HG03521 (cell line): ENCODE results near the gene PRKX.
"Not testable (repeated sequence)": the region's sequence is repeated elsewhere in the genome, so short reads cannot be mapped to it uniquely, and the experiment has no call there.

Source experiments
- ATAC-seq: cut with Tn5 transposase; IDR thresholded peaks from one replicate; pipeline ENCODE4 v1.9.1; 2021; ENCODE audit warnings: mild to moderate bottlenecking, moderate library complexity; ENCODE audit not compliant: unreplicated experiment

The PRKX gene

DNA sequence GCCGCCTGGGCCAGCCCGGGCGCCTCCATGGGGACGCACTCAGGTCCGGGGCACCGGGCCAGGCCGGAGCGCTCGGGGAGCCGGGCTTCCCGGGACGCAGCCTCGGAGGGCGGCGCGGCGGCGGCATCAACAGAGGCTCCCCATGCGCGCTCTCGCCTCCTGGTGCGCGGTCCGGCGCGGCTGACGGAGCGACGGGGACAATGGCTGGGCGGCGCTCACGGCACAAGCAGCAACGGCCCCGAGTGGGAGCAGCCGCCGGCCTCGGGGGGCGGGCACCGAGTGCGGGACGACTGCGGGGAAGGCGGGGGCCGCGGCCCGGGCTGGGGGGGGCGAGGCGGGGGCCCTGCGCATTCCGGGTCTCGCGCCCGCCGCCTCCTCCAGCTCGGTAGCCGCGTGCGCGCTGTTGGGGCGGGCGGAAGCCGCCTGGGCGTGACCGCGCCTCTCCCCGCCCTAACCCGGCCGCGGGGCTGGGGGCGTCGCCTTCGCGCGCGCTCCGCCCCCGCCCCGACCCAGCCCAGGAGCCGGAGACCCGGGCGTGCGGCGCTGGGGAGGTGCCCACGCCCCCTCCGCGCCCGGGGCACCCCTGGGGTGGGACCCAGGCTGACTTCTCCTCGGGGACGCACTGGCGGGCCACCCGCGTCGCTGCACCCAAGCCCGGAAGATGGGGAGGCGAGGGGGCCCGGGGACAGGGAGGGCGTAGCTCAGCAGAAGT is at the start of gene PRKX:
PRKX (minus strand) TSS at position 425 of the 712 bp plus-strand sequence; CDS start at position 29, 396 bp downstream.
- ATAC-seq: peak; percentile 76

DNA sequence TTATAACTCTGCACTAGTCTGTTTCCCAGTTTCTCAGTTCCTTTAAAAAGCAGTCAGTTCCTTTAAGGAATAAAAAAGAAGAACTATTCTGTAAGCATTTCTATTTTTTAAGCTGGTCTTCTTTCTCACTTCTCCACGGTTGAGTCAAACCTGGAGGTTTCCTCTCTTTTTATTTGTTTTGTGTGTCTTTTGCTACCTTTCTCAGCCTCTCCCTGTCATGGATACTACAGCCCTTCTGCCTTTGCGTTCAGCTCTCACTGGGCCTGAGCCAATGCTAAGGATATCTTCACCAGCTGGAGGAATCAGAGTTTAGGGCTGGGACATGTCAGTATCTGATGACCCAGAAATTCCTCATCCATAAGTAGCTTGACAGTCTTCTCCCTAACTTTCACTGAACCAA is 49.7 kb upstream of the PRKX start:
- ATAC-seq: no peak

DNA sequence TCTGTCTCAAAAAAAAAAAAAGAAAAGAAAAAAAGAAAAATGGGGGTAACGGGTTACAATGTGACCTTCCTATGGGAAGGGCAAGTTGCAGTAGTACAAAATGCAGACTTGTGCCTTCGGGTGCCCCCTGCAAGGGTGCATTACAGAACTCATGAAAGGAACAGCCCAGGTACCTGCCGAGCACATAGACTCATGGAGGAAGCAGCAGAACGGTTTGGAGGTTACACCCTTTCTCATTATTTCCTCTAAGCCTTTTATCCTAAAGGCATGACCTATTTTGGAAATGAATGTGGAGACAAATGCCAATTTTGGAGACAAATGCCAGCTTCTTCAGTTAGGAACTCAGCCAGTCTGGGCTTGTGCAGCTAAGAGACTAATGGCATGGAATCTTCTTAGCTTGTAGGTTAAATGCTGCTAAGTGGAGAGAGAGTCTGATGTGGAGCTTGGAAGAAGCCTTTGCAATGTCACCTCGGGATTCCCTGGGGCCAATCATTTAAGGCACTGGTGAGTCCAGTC is 44.1 kb upstream of the PRKX start:
- ATAC-seq: no peak

DNA sequence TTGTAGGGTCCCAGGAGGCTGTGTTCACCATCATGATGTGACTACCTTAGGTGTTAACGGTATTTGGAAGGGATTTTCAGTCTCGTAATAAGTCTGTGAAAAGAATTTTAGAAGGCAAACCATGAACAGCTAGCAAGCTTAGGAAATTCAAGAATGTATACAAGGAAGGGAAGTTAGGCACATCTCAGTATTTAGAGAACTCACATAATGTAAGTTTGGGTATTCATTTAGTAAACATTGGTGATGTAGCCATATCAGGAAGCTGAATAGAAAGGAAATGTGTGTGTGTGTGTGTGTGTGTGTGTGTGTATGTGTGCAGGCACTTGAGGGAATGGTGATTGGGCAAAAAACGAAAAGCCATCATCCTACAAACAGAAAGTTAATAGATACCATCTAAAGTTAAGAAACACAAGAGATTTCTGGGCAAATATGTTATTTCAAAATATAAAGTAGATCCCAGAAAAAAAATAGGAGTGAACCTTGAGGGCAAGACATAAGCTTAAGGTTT is 34.7 kb upstream of the PRKX start:
- ATAC-seq: no peak

DNA sequence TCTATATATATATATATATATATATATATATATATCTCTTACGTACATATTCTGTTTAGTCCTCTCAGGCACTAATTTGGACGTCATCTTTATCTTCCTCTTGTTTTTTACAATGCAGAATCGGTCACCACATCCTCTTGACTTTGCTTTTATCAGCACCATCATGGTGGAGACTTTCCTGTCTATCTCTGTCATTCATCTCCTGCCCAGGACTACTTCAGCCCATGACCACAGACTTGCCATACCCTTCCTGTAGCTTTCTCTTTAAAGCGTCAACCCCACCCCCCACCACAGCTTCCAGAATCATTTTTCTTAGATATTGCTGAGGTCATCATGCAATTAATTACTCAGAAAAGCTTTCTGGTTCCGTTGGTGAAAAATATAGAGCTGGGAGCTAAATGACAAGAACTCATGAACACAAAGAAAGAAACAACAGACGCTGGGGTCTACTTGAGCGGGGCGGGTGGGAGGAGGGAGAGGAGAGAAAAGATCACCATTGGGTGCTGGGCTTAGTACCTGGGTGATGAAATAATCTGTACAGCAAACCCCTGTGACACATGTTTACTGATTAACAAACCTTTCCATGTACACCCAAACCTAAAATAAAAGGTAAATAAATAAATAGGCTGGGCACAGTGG is 30.5 kb upstream of the PRKX start:
- no peak for ATAC-seq

DNA sequence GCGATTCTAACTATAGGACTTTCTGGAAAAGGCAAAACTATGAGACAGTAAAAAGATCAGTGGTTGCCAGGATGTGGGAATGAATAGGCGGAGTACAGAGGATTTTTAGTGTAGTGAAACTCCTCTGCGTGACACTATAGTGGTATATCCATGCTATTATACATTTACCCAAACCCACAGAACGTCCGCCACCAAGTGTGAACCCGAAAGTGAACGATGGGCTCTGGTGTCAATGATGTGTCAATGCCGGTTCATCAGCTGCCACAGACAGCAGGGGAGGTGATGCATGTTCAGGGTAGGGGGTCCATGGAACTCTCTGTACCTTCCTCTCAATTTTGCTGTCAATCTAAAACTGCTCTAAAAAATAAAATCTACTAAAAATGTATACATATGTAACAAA is 27.5 kb upstream of the PRKX start:
- not testable (repeated sequence) for ATAC-seq

DNA sequence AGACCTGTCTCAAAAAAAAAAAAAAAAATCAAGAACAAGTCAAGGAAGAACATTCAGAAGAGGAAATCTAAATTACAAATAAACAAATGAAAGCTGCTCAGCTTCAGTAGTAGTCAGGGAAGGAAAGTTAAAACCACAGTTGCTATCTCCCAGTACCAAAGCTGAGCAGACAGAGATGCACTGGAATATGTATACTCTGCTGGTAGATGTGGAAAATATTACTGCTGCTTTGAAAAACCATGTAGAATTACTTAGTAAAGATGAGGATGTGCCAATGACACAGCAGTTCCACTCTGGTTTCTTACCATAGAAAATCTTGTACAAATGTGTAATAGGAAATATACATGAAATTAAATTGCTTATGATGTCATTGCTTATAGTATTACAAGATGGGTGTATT is 25.1 kb upstream of the PRKX start:
- ATAC-seq: no peak

DNA sequence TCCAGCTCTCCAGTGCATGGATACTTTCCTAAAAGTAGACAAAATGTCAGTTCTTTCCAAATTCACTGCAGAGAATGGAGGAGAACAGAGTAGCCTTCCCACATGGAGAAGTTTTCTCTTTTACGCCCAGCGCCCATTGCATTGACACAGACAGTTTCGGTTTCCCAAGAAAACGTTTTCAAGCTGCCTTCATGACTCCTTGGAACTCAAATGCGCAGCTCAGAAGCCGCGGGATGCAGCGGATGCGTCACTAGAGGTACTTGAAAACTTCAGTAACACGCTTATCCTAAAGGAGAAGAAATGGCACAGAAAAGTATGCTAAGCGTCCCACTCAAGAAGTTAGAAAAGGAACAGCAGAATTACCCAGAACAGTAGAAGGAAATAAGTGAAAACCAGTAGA is 23.1 kb upstream of the PRKX start:
- not testable (repeated sequence) for ATAC-seq

DNA sequence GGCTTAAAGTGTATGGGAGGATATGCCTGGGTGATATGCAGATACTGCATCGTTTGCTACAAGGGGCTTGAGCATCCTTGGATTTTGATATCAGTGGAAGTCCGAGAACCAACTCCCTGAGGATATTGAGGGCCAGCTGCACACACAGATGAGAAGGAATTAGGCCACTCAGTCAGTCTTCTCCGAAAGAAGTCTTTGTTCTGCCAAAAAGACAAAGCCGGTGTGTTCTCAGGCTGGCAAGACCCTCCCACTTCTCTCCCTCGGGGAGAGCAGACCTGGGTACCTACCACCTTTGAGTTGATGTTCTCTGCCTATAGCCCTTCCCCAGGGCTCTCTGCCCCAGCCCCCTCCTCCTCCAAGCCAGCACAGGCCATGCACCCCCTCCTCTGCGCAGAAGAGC is 22.4 kb upstream of the PRKX start:
- ATAC-seq: not testable (repeated sequence)

DNA sequence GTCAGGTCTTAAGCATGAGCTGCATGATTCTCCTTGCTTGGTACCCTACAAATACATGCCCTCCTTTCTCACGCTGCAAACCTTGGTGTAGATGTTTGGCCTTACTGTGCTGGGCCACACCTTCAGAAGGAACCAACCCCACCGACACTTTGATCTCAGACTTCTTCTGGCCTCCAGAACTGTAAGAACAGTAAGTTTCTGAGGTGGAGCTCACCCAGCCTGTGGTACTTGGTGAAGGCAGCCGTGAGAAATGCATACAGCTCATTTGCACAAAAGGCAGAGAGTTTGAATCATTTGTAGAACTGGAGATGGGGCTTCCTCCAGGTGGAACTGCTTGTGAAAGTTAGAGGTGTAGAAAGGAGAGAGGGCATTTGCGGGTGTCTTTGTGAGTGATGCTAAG is 21.0 kb upstream of the PRKX start:
- not testable (repeated sequence) for ATAC-seq

DNA sequence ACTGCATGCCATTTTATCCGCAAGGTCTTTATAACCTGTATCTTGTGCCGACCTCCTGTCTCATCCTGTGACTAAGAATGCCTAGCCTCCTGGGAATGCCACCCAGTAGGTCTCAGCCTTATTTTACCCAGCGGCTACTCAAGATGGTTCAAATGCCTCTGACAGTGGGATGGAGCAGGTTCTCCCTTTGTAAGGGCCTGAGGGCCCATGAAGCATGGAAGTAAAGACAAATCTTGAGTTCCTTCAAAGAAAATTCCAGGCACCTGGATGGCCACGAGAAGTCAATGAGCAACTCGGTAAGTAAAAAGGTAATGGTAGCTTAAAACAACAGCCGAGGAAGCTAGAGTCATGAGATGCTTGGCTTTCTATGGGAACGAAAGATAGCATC is 19.6 kb upstream of the PRKX start:
- no peak for ATAC-seq

DNA sequence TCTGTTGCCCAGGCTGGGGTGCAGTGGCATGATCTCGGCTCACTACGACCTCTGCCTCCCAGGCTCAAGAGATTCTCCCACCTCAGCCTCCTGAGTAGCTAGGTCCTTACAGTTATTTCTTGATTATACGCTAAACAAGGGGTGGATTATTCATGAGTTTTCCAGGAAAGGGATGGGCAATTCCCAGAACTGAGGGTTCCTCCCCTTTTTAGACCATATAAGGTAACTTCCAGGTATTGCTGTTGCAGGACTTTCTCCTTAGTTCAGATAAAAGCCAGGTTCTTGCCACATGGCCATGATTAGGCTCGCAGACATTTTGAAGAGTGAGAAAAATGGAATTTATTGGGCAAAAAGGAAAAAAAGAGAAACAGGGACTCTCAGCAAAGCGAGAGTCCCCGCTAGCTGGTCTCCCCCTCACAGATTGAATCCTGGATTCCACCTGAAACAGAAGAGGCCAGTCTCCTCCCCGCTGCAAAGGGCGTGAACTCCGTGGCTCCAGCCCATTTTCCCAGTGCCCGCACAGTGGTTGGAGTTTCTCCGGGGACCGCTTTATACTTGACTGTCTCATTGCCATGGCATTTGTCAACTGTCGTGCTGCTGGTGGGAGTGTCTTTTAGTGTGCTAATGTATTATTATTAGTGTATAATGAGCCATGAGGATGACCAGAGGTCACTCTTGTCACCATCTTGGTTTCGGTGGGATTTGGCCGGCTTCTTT is 19.0 kb upstream of the PRKX start:
- ATAC-seq: not testable (repeated sequence)

DNA sequence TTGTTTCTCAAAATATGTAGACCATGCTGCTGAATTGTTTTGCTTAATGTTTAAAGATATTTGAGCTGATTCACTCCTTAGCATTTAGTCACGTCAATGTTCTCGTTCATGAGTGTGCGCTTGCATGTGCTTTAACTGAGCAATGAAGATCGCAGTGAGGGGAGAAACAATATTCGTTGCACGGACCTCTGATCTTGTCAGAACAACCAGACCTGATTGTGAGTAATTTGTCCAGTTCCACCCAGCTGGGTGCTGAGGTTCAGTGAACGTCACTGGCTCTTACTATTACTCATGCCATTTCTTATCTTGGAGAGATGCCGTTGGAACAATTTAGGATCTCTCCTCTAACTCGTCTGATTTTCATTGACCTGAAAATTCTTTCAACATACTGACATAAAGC is 15.0 kb upstream of the PRKX start:
- no peak for ATAC-seq

DNA sequence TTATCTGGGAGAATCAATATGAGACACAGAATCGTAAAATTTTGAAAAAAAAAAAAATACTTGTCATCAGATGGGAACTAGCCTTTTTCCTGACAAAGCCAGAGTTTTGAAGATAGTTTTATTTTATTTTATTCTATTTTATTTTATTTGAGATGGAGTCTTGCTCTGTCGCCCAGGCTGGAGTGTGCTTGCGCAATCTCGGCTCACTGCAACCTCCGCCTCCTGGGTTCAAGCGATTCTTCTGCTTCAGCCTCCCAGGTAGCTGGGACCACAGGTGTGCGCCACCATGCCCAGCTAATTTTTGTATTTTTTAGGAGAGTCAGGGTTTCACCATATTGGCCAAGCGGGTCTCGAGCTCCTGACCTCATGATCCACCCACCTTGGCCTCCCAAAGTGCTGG is 10.0 kb upstream of the PRKX start:
- not testable (repeated sequence) for ATAC-seq

DNA sequence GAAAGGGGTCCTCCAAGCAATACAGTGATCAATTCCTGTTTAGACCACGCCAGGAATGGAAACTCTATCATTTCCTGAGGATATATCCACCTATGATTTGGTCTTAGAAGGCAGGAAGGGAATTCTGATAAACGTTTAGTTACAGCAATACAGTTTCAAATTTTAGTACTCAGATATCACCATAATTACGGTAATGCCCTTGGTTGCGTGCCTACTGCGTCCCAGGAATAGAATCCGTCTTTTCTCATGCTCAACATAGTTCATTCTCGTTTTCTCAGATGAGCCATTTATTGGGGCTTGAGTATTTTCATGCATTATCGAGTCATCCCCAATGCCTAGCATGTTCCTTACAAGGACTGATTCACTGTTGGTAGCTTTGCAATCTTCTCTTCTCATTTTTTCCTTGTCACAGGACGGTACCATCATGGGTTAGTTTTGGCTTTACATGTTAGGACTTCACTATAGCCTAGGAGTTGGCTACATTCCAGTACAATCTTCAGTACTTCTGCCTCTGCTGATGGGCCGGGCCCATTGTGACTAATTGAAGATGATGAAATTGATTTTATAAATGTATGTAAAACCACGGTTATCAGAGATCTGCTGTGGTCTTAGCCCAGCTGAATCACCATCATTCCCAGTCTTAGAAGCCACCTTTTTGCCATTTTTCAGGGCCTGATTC is 4.4 kb upstream of the PRKX start:
- ATAC-seq: no peak

DNA sequence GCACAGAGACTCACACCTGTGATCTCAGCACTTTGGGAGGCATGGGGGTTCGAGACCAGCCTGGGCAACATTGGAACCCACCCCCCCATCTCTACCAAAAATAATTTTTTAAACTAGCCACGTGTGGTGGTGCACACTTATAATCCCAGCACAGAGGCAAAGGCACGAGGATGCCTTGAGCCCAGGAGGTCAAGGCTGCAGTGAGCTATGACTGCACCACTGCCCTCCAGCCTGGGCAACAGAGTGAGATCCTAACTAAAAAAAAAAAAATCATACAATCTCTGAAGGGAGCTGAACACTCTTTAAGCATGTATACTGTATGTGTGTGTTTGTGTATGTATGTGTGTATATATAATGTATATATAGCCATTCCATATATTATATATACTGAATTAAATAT is 2.5 kb upstream of the PRKX start:
- no peak for ATAC-seq

DNA sequence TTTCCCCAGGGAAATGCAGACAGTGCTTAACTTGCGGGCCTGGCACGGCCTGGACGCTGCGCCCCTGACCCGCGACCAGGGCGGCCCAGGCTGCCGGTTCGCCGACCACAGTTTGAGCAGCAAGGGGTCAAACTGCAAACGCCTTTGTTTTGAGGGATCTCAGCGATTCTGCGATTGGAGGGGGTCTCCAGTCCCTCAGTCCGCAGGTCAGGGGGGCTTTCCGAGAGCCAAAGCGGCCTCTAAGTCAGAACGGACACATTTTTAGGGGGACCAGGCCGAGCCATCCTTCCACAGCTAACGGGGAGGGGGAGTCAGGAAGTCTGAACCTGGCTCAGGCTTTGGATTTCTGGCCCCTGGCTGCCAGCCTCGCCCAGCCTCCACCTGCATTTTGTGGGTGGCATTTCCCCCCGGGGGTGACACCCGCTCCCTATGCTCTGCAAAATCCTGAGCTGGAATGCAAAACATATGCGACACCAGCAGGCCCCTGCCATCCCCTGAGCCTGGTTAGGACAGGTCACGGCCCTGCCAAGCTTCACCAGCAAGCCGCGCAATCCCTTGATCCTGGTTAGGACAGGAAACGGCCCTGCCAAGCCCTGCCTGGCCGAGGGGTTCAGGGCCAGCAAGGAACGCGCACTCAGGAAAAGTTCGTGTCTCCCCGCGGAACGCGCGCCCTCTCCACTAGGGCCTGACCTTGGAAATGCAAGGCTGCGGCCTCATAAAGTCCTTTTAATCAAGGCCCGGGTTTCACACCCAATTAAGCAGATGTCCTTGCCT is 1.4 kb upstream of the PRKX start:
- not testable (repeated sequence) for ATAC-seq

DNA sequence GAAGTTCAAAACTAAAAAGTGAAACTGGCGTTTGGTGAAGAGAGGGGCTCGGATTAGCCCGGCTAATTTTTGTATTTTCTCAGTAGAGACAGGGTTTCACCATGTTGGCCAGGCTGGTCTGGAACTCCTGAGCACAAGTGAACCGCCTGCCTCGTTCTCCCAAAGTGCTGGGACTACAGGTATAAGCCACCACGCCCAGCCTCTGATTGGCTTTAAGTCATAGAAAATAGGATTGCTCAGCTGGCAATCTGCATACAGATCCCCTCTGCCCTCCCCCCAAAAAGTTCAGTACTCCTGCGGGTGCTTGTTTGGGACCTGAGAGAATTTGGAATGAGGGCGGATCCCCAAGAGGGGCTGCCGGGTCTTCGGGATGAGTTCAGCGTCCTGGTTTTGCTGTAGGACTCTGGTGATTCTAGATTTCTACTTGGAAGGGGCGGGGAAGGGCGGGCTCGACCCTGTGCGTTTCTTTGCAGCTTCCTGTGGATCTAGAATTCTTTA is 537 bp upstream of the PRKX start:
- no peak for ATAC-seq

DNA sequence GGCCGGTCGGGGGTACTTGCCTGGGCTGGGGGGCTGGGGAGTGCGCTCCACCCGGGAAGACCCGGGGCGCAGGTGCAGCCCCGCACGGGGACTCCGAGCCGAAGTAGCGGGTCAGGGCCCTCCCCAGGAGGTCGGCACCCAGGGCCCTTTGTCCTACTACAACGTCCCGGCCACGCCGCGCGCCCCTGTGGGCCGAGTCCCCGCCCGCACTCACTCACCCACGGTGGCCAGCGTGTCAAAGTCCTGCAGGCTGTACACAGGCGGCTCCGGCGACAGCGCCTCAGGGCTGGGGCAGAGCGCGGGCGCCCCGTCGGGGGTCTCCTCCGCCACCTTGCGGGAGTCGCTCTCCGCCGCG is 602 bp downstream of the PRKX start:
- peak; percentile 24 for ATAC-seq
